Measurements from ENCODE around the gene ZC3H6. TPM values are rescaled to one million over a fixed set of nuclear protein-coding genes. Genes with fewer than 3 reads are reported as not detected.
"Not testable (repeated sequence)": the region's sequence is repeated elsewhere in the genome, so short reads cannot be mapped to it uniquely, and the experiment has no call there.

The ZC3H6 gene
- total RNA-seq, 2 experiments from 2014 or later: 14.4 to 15.0 TPM

GRCh38 chr2:112277596-112278220 lies 2.3 kb downstream of the ZC3H6 start:
- Mint-ChIP-seq H3K27ac (no peak overlapping the region), H3K4me1 (ENCODE audit: low read depth) (peaks cover 26% of the 10 kb centered on the region), H3K36me3 (no peaks in the 10 kb centered on the region), H3K27me3 (no peaks in the 10 kb centered on the region), H3K4me3 (no peak overlapping the region), H3K9me3 (no peaks in the 10 kb centered on the region)
- intact Hi-C loops (cut with micrococcal nuclease): loop anchor here (2.0 to 5.0 kb wide), 3 partner anchors 89 to 305 kb away; partner anchors contain the start of genes CHCHD5 and POLR1B
- no peak for DNase-seq
- ChIA-PET POLR2A (no interaction called here), CTCF (interaction anchor here (1.5 kb wide), 2 partner anchors 16 to 18 kb away, joined by 3 to 6 read pairs; no protein-coding TSS in a partner anchor)

GRCh38 chr2:112282066-112282465 lies 6.7 kb downstream of the ZC3H6 start:
- H3K9me3 Mint-ChIP-seq, H3K4me3 Mint-ChIP-seq: not testable (repeated sequence)

GRCh38 chr2:112283535-112283934 lies 8.1 kb downstream of the ZC3H6 start:
- peaks cover 18% of the 10 kb centered on the region for H3K4me1 Mint-ChIP-seq (ENCODE audit: low read depth)
- DNase-seq; H3K27me3 Mint-ChIP-seq; intact Hi-C loops (cut with micrococcal nuclease); H3K4me3 Mint-ChIP-seq; CTCF ChIA-PET; H3K9me3 Mint-ChIP-seq; POLR2A ChIA-PET; H3K27ac Mint-ChIP-seq; H3K36me3 Mint-ChIP-seq: not testable (repeated sequence)

More at GRCh38 chr2:112282066-112282465, 6.7 kb downstream of the ZC3H6 start:
- H3K27me3 Mint-ChIP-seq; H3K27ac Mint-ChIP-seq; CTCF ChIA-PET; POLR2A ChIA-PET; intact Hi-C loops (cut with micrococcal nuclease); DNase-seq; H3K36me3 Mint-ChIP-seq: not testable (repeated sequence)
- peaks cover 26% of the 10 kb centered on the region for H3K4me1 Mint-ChIP-seq (ENCODE audit: low read depth)

GRCh38 chr2:112290088-112290487 lies 14.7 kb downstream of the ZC3H6 start:
- H3K27me3 Mint-ChIP-seq: no peaks in the 10 kb centered on the region
- POLR2A ChIA-PET: no interaction called here
- intact Hi-C loops (cut with micrococcal nuclease): no loop called here
- no peaks in the 10 kb centered on the region for H3K36me3 Mint-ChIP-seq
- H3K27ac Mint-ChIP-seq: no peak overlapping the region
- no peak for DNase-seq
- peaks cover 3% of the 10 kb centered on the region for H3K4me1 Mint-ChIP-seq (ENCODE audit: low read depth)
- H3K9me3 Mint-ChIP-seq: no peaks in the 10 kb centered on the region
- CTCF ChIA-PET: no interaction called here
- no peak overlapping the region for H3K4me3 Mint-ChIP-seq

- ChIA-PET POLR2A (interaction anchor here (0.7 kb wide), 1 partner anchor 184 kb away, joined by 5 read pairs; no protein-coding TSS in a partner anchor), CTCF (interaction anchor here (0.6 kb wide), 1 partner anchor 262 kb away, joined by 5 read pairs; no protein-coding TSS in a partner anchor)
- H3K4me1 Mint-ChIP-seq (ENCODE audit: low read depth): peaks cover 3% of the 10 kb centered on the region
- H3K36me3 Mint-ChIP-seq: no peaks in the 10 kb centered on the region
- H3K9me3 Mint-ChIP-seq: no peaks in the 10 kb centered on the region
- DNase-seq: no peak
- intact Hi-C loops (cut with micrococcal nuclease): no loop called here
- H3K27ac Mint-ChIP-seq: no peak overlapping the region
- H3K27me3 Mint-ChIP-seq: no peaks in the 10 kb centered on the region
- no peak overlapping the region for H3K4me3 Mint-ChIP-seq
Measured at GRCh38 chr2:112290648-112291047, 15.3 kb downstream of the ZC3H6 start.

GRCh38 chr2:112293636-112294401 lies 18.4 kb downstream of the ZC3H6 start:
- H3K4me1 Mint-ChIP-seq (ENCODE audit: low read depth): peaks cover 9% of the 10 kb centered on the region
- no peak overlapping the region for H3K27ac Mint-ChIP-seq
- no peak for DNase-seq
- no peak overlapping the region for H3K4me3 Mint-ChIP-seq
- H3K36me3 Mint-ChIP-seq: no peaks in the 10 kb centered on the region
- no peaks in the 10 kb centered on the region for H3K27me3 Mint-ChIP-seq
- POLR2A ChIA-PET: no interaction called here
- no peaks in the 10 kb centered on the region for H3K9me3 Mint-ChIP-seq
- intact Hi-C loops (cut with micrococcal nuclease): no loop called here
- CTCF ChIA-PET: interaction anchor here (1.4 kb wide), 1 partner anchor 172 kb away, joined by 5 read pairs; no protein-coding TSS in a partner anchor

- H3K9me3 Mint-ChIP-seq: no peaks in the 10 kb centered on the region
- no peaks in the 10 kb centered on the region for H3K27me3 Mint-ChIP-seq
- ChIA-PET CTCF (interaction anchor here (0.7 kb wide), 1 partner anchor 14 kb away, joined by 3 read pairs; no protein-coding TSS in a partner anchor), POLR2A (no interaction called here)
- intact Hi-C loops (cut with micrococcal nuclease): no loop called here
- DNase-seq: no peak
- H3K36me3 Mint-ChIP-seq: peaks cover 2% of the 10 kb centered on the region
- H3K27ac Mint-ChIP-seq: no peak overlapping the region
- no peak overlapping the region for H3K4me3 Mint-ChIP-seq
- peaks cover 9% of the 10 kb centered on the region for H3K4me1 Mint-ChIP-seq (ENCODE audit: low read depth)
Measured at GRCh38 chr2:112295407-112296078, 20.1 kb downstream of the ZC3H6 start.

GRCh38 chr2:112296407-112296806 lies 21.0 kb downstream of the ZC3H6 start:
- H3K36me3 Mint-ChIP-seq: peaks cover 6% of the 10 kb centered on the region
- DNase-seq: no peak
- intact Hi-C loops (cut with micrococcal nuclease): no loop called here
- ChIA-PET CTCF (no interaction called here), POLR2A (no interaction called here)
- peaks cover 9% of the 10 kb centered on the region for H3K4me1 Mint-ChIP-seq (ENCODE audit: low read depth)
- H3K9me3 Mint-ChIP-seq: no peaks in the 10 kb centered on the region
- no peak overlapping the region for H3K27ac Mint-ChIP-seq
- H3K27me3 Mint-ChIP-seq: no peaks in the 10 kb centered on the region
- no peak overlapping the region for H3K4me3 Mint-ChIP-seq

- H3K27ac Mint-ChIP-seq: no peak overlapping the region
- H3K4me1 Mint-ChIP-seq (ENCODE audit: low read depth): peaks cover 6% of the 10 kb centered on the region
- peaks cover 16% of the 10 kb centered on the region for H3K36me3 Mint-ChIP-seq
- DNase-seq: no peak
- H3K27me3 Mint-ChIP-seq: no peaks in the 10 kb centered on the region
- CTCF ChIA-PET: interaction anchor here (0.7 kb wide), 1 partner anchor 42 kb away, joined by 5 read pairs; no protein-coding TSS in a partner anchor
- no peak overlapping the region for H3K4me3 Mint-ChIP-seq
- H3K9me3 Mint-ChIP-seq: no peaks in the 10 kb centered on the region
- intact Hi-C loops (cut with micrococcal nuclease): no loop called here
- POLR2A ChIA-PET: interaction anchor here (0.6 kb wide), 1 partner anchor 114 kb away, joined by 3 read pairs; no protein-coding TSS in a partner anchor
Measured at GRCh38 chr2:112301171-112301584, 25.8 kb downstream of the ZC3H6 start.

GRCh38 chr2:112301973-112302372 lies 26.6 kb downstream of the ZC3H6 start:
- H3K27me3 Mint-ChIP-seq: no peaks in the 10 kb centered on the region
- H3K4me3 Mint-ChIP-seq: no peak overlapping the region
- H3K27ac Mint-ChIP-seq: no peak overlapping the region
- ChIA-PET CTCF (interaction anchor here (0.7 kb wide), 1 partner anchor 42 kb away, joined by 5 read pairs; no protein-coding TSS in a partner anchor), POLR2A (no interaction called here)
- H3K9me3 Mint-ChIP-seq: no peaks in the 10 kb centered on the region
- peaks cover 17% of the 10 kb centered on the region for H3K36me3 Mint-ChIP-seq
- intact Hi-C loops (cut with micrococcal nuclease): no loop called here
- DNase-seq: no peak
- peaks cover 1% of the 10 kb centered on the region for H3K4me1 Mint-ChIP-seq (ENCODE audit: low read depth)

- peaks cover 19% of the 10 kb centered on the region for H3K36me3 Mint-ChIP-seq
- intact Hi-C loops (cut with micrococcal nuclease): no loop called here
- H3K27me3 Mint-ChIP-seq: no peaks in the 10 kb centered on the region
- H3K4me1 Mint-ChIP-seq (ENCODE audit: low read depth): no peaks in the 10 kb centered on the region
- DNase-seq: no peak
- H3K4me3 Mint-ChIP-seq: no peak overlapping the region
- H3K27ac Mint-ChIP-seq: no peak overlapping the region
- ChIA-PET CTCF (no interaction called here), POLR2A (no interaction called here)
- H3K9me3 Mint-ChIP-seq: no peaks in the 10 kb centered on the region
Measured at GRCh38 chr2:112304298-112304941, 29.0 kb downstream of the ZC3H6 start.

GRCh38 chr2:112305132-112305531 lies 29.7 kb downstream of the ZC3H6 start:
- CTCF ChIA-PET: no interaction called here
- H3K4me3 Mint-ChIP-seq: no peak overlapping the region
- DNase-seq: no peak
- H3K27ac Mint-ChIP-seq: no peak overlapping the region
- peaks cover 21% of the 10 kb centered on the region for H3K36me3 Mint-ChIP-seq
- intact Hi-C loops (cut with micrococcal nuclease): no loop called here
- H3K9me3 Mint-ChIP-seq: no peaks in the 10 kb centered on the region
- H3K4me1 Mint-ChIP-seq (ENCODE audit: low read depth): no peaks in the 10 kb centered on the region
- H3K27me3 Mint-ChIP-seq: no peaks in the 10 kb centered on the region
- POLR2A ChIA-PET: no interaction called here
